NB4 (cell line): ENCODE data around the gene GRAMD4.

Source experiments
- CTCF ChIP-seq: IDR thresholded peaks from one replicate; pipeline ENCODE4 v1.5.1; 2012; ENCODE audit warnings: low read depth, low read length
- MAX ChIP-seq: IDR thresholded peaks from 2 replicates; pipeline ENCODE4 v1.6.1; 2011; ENCODE audit warnings: low read depth, low read length
- MYC ChIP-seq: IDR thresholded peaks from 2 replicates; pipeline ENCODE4 v1.6.1; 2011; ENCODE audit warnings: low read depth, low read length
- POLR2A ChIP-seq: IDR thresholded peaks from 2 replicates; pipeline ENCODE4 v1.6.1; 2011; ENCODE audit warnings: mild to moderate bottlenecking; ENCODE audit not compliant: insufficient read length; ENCODE audit errors: extremely low read depth

DNA sequence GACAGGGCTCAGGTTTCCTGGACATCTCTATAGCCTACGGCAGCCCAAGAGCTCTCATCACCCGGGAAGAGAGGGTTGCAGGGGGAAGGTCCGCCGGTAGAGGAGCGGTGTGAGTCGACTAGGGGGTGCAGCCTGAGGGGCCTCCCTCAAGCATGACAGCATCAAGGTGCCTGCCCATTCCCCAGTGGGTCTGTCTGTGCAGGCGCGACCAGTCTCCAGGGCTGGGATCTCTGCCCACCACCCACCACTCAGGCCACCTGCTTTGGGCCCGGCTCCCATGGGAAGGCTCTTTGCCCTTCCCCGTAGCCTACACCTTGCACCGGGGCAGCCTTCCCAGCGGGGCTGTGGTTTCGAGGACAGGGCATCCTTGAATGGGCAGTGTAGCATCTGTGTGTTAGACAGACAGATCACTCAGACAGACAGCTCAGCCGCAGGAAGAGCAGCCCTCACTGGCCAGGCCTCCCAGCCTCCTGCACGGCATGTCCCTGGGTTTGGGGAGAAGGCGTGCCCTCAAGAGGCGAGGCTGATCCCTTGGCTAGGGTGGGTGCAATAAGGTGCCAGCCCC is 88.7 kb downstream of the GRAMD4 start:
- TF ChIP-seq CTCF (no peak), POLR2A (no peak), MYC (no peak), MAX (no peak)
